Activated gamma-delta T cell treated with Interleukin-2 at 50 U/mL for 16 hours (primary cell): ENCODE measurements around the gene U2AF2.

Source experiments
- DNase-seq: peaks from one replicate; pipeline ENCODE4 v3.0.0-alpha.2; 2020

The U2AF2 gene

GRCh38 chr19:55654868-55655647 is at the start of gene U2AF2:
TSS of gene U2AF2 (plus strand) at chr19:55655035. CDS start at chr19:55655105, 70 bp downstream.
- DNase-seq = peak; percentile 97

- DNase-seq = peak; percentile 97
Measured at GRCh38 chr19:55605207-55605636, 49.6 kb upstream of the U2AF2 start.

GRCh38 chr19:55605637-55606470 is 49.0 kb upstream of the U2AF2 start, which contains the start of gene ZNF865:
TSS of gene ZNF865 (plus strand) at chr19:55605647. CDS start at chr19:55613619, 7,972 bp downstream.
- DNase-seq = peak; percentile 67

- DNase-seq = no peak
Measured at GRCh38 chr19:55606471-55606787, 48.4 kb upstream of the U2AF2 start.

- no peak for DNase-seq
Measured at GRCh38 chr19:55606817-55607216, 48.0 kb upstream of the U2AF2 start.

GRCh38 chr19:55609326-55609725 is 45.5 kb upstream of the U2AF2 start:
- DNase-seq = no peak

- no peak for DNase-seq
Measured at GRCh38 chr19:55611300-55611982, 43.4 kb upstream of the U2AF2 start.

GRCh38 chr19:55611983-55612645 is 42.7 kb upstream of the U2AF2 start:
- no peak for DNase-seq

GRCh38 chr19:55613396-55613795 is 41.4 kb upstream of the U2AF2 start:
- no peak for DNase-seq

- no peak for DNase-seq
Measured at GRCh38 chr19:55613930-55614710, 40.7 kb upstream of the U2AF2 start.

GRCh38 chr19:55614711-55615542 is 39.9 kb upstream of the U2AF2 start:
- no peak for DNase-seq

GRCh38 chr19:55615543-55616394 is 39.1 kb upstream of the U2AF2 start:
- no peak for DNase-seq

GRCh38 chr19:55616395-55616875 is 38.4 kb upstream of the U2AF2 start:
- no peak for DNase-seq

- no peak for DNase-seq
Measured at GRCh38 chr19:55617426-55617825, 37.4 kb upstream of the U2AF2 start.

- no peak for DNase-seq
Measured at GRCh38 chr19:55618426-55618825, 36.4 kb upstream of the U2AF2 start.

- DNase-seq = no peak
Measured at GRCh38 chr19:55619286-55619685, 35.5 kb upstream of the U2AF2 start.

- no peak for DNase-seq
Measured at GRCh38 chr19:55620410-55621204, 34.2 kb upstream of the U2AF2 start.

- no peak for DNase-seq
Measured at GRCh38 chr19:55621205-55621672, 33.6 kb upstream of the U2AF2 start.

- DNase-seq = no peak
Measured at GRCh38 chr19:55621673-55622231, 33.1 kb upstream of the U2AF2 start.
